ENCODE results near the gene RCBTB2.

Gene RCBTB2

GRCh38 chr13:48505012-48505411 lies 27.9 kb downstream of the RCBTB2 start:
- Histone ChIP-seq H3K79me2 (ENCODE audit: control insufficient read depth, low read length) (no peaks in the 10 kb centered on the region), H4K20me1 (ENCODE audit: control insufficient read depth, insufficient read depth, low read depth, low read length) (no peaks in the 10 kb centered on the region), H3K9me3 (ENCODE audit: control insufficient read depth, insufficient read depth, low read length) (no peaks in the 10 kb centered on the region), H3F3A (ENCODE audit: control insufficient read depth, insufficient read depth) (peaks cover 6% of the 10 kb centered on the region; the same call in 1 of the 2 replicates), H3K4me3 (ENCODE audit: low read length) (no peak overlapping the region), H3K4me1 (ENCODE audit: control insufficient read depth, low read length) (peaks cover 40% of the 10 kb centered on the region), H3K27ac (ENCODE audit: low read depth, low read length) (no peak overlapping the region), H3K36me3 (ENCODE audit: control insufficient read depth, low read length) (peaks cover 5% of the 10 kb centered on the region), H3K9me2 (replicated peaks; ENCODE audit: control insufficient read depth, low read length) (no peaks in the 10 kb centered on the region), H3K4me2 (ENCODE audit: low read length) (peak overlapping the region; percentile 51; the same call in 1 of the 2 replicates), H3K27me3 (ENCODE audit: control insufficient read depth, low read length) (no peaks in the 10 kb centered on the region)
- no peak for TF ChIP-seq CTCF (IDR thresholded peaks at IDR 0.05; ENCODE audit: low read depth, low read length, poor library complexity, severe bottlenecking)
- TF ChIP-seq EZH2phosphoT487 (IDR thresholded peaks at IDR 0.05; ENCODE audit: borderline replicate concordance, low read length) = no peak

DNA sequence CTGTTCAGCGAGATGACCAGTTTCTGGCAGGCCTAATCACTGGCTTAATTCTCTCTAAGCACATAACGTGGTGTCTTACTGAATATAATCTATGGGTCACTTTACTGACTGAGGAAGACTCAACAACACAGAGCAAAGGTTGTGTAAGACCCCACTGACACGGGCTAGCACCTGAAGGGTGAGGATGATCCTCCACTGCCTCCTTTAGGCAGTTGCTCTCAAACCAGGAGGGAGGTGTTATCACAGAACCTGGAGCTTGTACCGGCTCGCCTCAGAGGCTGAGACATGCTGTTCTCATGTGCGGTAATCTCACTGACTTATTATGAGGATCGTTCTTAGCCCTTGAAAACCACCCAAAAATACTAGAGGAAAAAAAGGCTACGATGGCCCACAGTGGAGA lies 28.3 kb downstream of the RCBTB2 start:
- Histone ChIP-seq H3K4me2 (ENCODE audit: low read length) (no peak overlapping the region), H3K79me2 (ENCODE audit: control insufficient read depth, low read length) (no peaks in the 10 kb centered on the region), H3K27me3 (ENCODE audit: control insufficient read depth, low read length) (no peaks in the 10 kb centered on the region), H3K36me3 (ENCODE audit: control insufficient read depth, low read length) (peaks cover 5% of the 10 kb centered on the region), H3F3A (ENCODE audit: control insufficient read depth, insufficient read depth) (peaks cover 6% of the 10 kb centered on the region; the same call in 1 of the 2 replicates), H3K9me2 (replicated peaks; ENCODE audit: control insufficient read depth, low read length) (no peaks in the 10 kb centered on the region), H3K9me3 (ENCODE audit: control insufficient read depth, insufficient read depth, low read length) (no peaks in the 10 kb centered on the region), H3K4me1 (ENCODE audit: control insufficient read depth, low read length) (peaks cover 40% of the 10 kb centered on the region), H3K4me3 (ENCODE audit: low read length) (no peak overlapping the region), H3K27ac (ENCODE audit: low read depth, low read length) (no peak overlapping the region), H4K20me1 (ENCODE audit: control insufficient read depth, insufficient read depth, low read depth, low read length) (no peaks in the 10 kb centered on the region)
- TF ChIP-seq CTCF (IDR thresholded peaks at IDR 0.05; ENCODE audit: low read depth, low read length, poor library complexity, severe bottlenecking) (no peak), EZH2phosphoT487 (IDR thresholded peaks at IDR 0.05; ENCODE audit: borderline replicate concordance, low read length) (no peak)

- Histone ChIP-seq H3F3A (ENCODE audit: control insufficient read depth, insufficient read depth) (peaks cover 6% of the 10 kb centered on the region; the same call in 1 of the 2 replicates), H3K9me3 (ENCODE audit: control insufficient read depth, insufficient read depth, low read length) (no peaks in the 10 kb centered on the region), H3K79me2 (ENCODE audit: control insufficient read depth, low read length) (no peaks in the 10 kb centered on the region), H3K4me1 (ENCODE audit: control insufficient read depth, low read length) (peaks cover 40% of the 10 kb centered on the region), H3K9me2 (replicated peaks; ENCODE audit: control insufficient read depth, low read length) (no peaks in the 10 kb centered on the region), H3K4me3 (ENCODE audit: low read length) (no peak overlapping the region), H3K36me3 (ENCODE audit: control insufficient read depth, low read length) (peaks cover 5% of the 10 kb centered on the region), H3K27ac (ENCODE audit: low read depth, low read length) (no peak overlapping the region), H3K4me2 (ENCODE audit: low read length) (no peak overlapping the region), H4K20me1 (ENCODE audit: control insufficient read depth, insufficient read depth, low read depth, low read length) (no peaks in the 10 kb centered on the region), H3K27me3 (ENCODE audit: control insufficient read depth, low read length) (no peaks in the 10 kb centered on the region)
- TF ChIP-seq CTCF (IDR thresholded peaks at IDR 0.05; ENCODE audit: low read depth, low read length, poor library complexity, severe bottlenecking) (no peak), EZH2phosphoT487 (IDR thresholded peaks at IDR 0.05; ENCODE audit: borderline replicate concordance, low read length) (no peak)
These were observed 30.1 kb downstream of the RCBTB2 start for GRCh38 chr13:48502601-48503319.

Measured in DOHH2 (cell line).